ENCODE data around the gene TSEN34.
"Not testable (repeated sequence)": the region's sequence is repeated elsewhere in the genome, so short reads cannot be mapped to it uniquely, and the experiment has no call there.

TSEN34 gene

GRCh38 chr19:54209058-54209810 is 18.1 kb downstream of the TSEN34 start:
- no peak for DNase-seq (ENCODE audit: low read depth in 2 of 2)

DNA sequence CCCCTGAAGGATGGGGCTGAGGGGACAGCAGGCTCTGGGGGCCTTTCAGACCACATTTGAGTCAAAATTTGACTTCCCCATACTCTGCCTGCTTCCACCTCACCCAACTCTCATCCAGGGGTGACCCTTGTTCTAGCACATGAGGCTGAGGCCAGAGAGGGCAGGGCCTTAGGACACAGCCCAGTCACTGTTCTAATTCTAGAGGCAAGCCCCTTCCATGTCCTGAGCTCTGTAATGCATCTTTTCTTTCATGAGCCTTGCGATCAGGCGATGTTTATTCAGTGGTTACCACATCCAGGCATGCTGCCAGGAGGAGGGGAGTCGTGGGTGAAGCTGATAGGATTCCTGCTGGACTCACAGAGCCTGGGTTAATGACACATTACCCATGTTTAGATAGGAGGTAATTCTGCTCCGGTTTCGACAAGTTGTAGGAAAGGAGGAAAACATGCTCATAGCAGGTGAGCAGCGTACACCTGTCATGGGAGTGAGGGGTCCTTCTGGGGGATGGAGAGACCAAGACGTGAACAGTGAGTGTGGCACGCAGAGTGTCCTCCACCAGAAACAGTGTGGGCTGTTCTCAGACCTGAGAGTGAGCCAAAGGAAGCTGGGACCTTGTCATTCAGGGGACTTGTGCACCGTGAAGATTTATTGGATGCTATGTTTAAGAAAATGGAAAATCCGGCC is 18.8 kb downstream of the TSEN34 start:
- no peak for DNase-seq (ENCODE audit: low read depth in 2 of 2)

- DNase-seq (ENCODE audit: low read depth in 2 of 2), result no peak
Observed at GRCh38 chr19:54211235-54211634, 20.1 kb downstream of the TSEN34 start.

DNA sequence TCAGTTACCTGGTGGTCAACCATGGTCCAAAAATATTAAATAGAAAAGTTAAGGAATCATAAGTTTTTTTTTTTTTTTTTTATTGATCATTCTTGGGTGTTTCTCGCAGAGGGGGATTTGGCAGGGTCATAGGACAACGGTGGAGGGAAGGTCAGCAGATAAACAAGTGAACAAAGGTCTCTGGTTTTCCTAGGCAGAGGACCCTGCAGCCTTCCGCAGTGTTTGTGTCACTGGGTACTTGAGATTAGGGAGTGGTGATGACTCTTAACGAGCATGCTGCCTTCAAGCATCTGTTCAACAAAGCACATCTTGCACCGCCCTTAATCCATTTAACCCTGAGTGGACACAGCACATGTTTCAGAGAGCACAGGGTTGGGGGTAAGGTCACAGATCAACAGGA is 23.1 kb downstream of the TSEN34 start:
- not testable (repeated sequence) for DNase-seq (ENCODE audit: low read depth in 2 of 2)

- not testable (repeated sequence) for DNase-seq (ENCODE audit: low read depth in 2 of 2)
Observed at GRCh38 chr19:54214734-54215133, 23.6 kb downstream of the TSEN34 start.

GRCh38 chr19:54216869-54217268 is 25.8 kb downstream of the TSEN34 start:
- no peak for DNase-seq (ENCODE audit: low read depth in 2 of 2)

DNA sequence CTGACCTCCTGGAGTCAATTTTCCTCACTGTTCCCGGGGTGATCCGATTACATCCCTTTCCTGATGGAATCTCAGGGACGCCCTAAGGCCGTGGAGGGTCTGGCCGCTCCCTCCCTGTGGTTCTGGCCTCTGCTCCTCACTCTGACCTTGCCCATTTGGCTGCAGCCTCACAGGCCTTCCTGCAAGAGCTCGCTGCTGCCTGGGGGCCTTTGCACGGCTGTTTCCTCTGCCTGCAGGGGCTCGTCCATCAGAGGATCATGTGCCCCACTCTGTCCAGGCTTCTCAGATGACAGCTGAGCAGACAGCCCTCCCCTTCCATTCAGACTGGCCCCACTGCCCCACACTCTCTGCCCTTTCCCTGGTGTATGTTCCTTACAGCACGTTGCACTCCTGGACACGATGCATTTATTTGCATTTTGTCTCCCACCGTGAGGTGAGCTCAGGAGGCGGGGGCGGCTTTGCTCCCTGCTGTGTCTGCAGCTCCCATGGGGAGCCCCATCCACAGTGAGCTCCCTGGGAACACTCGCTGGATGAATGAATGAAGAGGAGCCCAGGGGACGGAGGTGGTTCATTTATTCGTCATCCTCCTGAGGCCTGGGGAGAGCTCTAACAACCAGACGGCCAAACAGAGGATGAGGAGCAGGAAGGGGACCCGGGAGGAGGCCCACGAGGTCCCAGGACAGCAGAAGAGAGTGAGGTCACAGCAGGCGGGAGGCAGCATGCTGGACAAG is 26.6 kb downstream of the TSEN34 start:
- DNase-seq (ENCODE audit: low read depth in 2 of 2), result not testable (repeated sequence)

- DNase-seq (ENCODE audit: low read depth in 2 of 2), result no peak
Observed at GRCh38 chr19:54218259-54218658, 27.2 kb downstream of the TSEN34 start.

GRCh38 chr19:54218960-54219661 is 28.0 kb downstream of the TSEN34 start:
- DNase-seq (ENCODE audit: low read depth in 2 of 2), result no peak

DNA sequence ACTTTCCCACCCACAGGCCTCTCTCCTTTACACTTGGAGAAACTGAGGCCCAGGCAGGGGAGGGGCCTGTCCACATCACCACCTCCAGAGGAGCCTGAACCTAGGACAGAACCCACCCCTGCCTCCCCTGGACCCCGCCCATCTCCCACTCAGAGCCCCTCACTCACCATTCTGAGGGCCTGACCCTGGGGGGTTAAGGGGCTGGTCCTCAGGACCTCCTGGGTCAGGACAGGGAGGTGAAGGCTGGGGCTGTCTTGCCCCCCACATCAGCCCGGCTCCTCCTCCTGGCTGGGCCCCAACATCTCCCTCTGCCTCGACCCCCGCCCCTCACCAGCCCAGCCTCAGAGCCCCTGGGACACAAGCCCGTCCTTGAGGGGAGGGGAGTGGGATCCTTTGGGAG is 28.6 kb downstream of the TSEN34 start:
- not testable (repeated sequence) for DNase-seq (ENCODE audit: low read depth in 2 of 2)

GRCh38 chr19:54221947-54222346 is 30.8 kb downstream of the TSEN34 start:
- DNase-seq (ENCODE audit: low read depth in 2 of 2), result not testable (repeated sequence)

- DNase-seq (ENCODE audit: low read depth in 2 of 2), result not testable (repeated sequence)
Observed at GRCh38 chr19:54222474-54223276, 31.6 kb downstream of the TSEN34 start, which contains the start of gene LILRB3. TSS of gene LILRB3 (minus strand) at chr19:54223007. CDS start at chr19:54222976, 31 bp downstream.

- DNase-seq (ENCODE audit: low read depth in 2 of 2), result not testable (repeated sequence)
Observed at GRCh38 chr19:54223277-54223936, 32.3 kb downstream of the TSEN34 start.

DNA sequence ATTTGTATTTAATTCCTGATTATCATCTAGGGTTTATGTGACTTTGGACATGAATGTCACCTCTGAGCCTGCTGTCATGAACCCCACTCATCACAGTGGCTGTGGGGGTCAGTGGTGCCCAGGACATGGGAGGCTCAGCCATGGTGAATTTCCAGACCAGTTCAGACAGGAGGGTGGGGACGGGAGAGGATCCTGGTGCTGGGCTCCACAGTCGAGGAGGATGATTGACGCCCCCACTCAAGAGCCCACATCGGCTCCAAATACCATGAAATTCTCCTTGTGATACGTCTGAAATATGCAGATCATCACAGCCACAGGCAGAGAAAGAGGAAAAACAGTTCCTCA is 32.8 kb downstream of the TSEN34 start:
- DNase-seq (ENCODE audit: low read depth in 2 of 2), result not testable (repeated sequence)

GRCh38 chr19:54224619-54225018 is 33.5 kb downstream of the TSEN34 start:
- not testable (repeated sequence) for DNase-seq (ENCODE audit: low read depth in 2 of 2)

GRCh38 chr19:54229146-54229545 is 38.0 kb downstream of the TSEN34 start:
- DNase-seq (ENCODE audit: low read depth in 2 of 2), result no peak

DNA sequence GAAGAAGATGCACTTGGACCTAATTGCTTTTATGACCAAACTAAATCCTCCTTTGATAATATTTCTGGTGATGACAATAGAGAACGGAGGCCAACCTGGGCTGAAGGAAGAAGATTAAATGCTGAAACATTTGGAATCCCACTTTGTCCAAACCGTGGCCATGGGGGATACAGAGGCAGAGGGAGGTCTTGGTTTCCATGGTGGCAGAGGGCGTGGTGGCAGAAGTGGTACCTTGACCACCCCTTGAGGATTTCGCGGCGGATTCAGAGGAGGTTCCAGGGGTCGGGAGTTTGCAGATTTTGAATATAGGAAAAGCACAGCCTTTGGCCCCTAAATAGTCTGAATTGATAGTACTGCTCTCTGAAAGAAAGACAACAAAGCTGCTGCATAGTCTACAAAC is 38.9 kb downstream of the TSEN34 start:
- no peak for DNase-seq (ENCODE audit: low read depth in 2 of 2)

DNA sequence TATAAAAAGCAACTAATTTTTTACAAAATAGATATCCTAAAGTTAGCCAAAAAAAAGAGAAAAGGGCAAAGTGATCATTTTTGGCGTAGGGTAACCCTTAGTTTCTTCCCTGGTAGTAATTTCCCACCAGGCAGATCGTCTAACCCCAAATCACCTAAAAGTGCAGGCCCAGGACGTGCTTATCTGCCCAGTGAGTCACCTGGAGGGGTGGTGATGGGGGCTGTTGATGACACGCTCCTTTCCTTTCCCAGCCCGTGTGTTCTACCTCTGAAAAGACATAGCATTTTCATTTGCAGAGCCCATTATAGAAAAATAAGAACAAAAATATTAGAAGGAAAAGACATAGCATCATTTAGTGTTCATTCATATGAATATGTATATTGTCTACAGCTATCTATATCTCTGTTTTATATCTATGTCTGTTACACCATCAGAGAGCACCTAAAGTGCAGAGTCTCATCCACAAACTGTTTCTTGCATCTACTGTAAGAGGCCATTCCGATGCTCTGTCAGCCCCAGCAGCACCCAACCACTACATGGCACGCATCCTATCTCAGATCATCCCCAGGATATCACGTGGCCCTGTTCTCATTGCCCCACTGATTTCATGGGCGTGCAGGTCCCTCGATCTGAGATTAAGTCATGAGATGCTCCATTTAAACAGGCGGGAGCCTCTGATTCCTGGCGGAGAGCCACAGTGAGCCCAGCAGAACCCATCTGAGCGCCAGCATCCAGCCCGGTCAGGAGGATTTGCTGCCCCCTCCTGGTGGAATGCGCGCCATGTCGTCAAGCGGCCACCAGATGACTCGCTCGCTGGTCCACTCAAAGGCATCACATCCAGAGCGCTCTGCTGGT is 40.2 kb downstream of the TSEN34 start:
- DNase-seq (ENCODE audit: low read depth in 2 of 2), result peak; percentile 53 to 69

DNA sequence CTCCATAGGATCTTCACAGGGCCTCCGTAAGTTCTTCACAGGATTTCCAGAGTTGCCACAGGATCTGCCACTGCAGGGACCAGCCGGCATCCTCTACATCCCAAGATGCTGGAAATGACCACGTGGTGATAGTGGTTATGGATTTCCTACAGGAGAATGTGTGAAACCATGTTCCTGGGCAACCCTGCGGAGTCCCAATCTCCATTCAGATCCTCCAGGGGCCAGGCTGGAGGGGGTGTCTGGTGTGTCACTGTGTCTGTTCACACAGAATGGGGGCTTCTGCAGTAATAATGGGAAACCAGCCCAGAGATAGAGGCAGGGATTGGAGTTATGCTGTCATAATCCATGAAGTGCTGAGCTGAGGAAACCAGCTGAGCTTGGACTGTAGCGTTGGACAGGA is 42.8 kb downstream of the TSEN34 start:
- no peak for DNase-seq (ENCODE audit: low read depth in 2 of 2)
